ENCODE measurements around the gene TTC21B.
"Not testable (repeated sequence)": the region's sequence is repeated elsewhere in the genome, so short reads cannot be mapped to it uniquely, and the experiment has no call there.

TTC21B gene

GRCh38 chr2:165871025-165871424 lies 82.6 kb downstream of the TTC21B start:
- Histone ChIP-seq H3K4ac (ENCODE audit: low read depth, low read length) (no peak overlapping the region), H3K27me3 (ENCODE audit: insufficient read depth, low read length, poor library complexity) (no peaks in the 10 kb centered on the region), H3K9ac (ENCODE audit: low read length) (no peak overlapping the region), H2BK15ac (replicated peaks; ENCODE audit: low read depth) (no peak overlapping the region), H2BK120ac (ENCODE audit: low read depth, low read length) (no peak overlapping the region), H2AK5ac (ENCODE audit: low read length) (no peak overlapping the region), H3K18ac (ENCODE audit: low read length) (no peak overlapping the region), H2BK5ac (ENCODE audit: low read length) (no peak overlapping the region), H3K36me3 (ENCODE audit: control insufficient read depth, insufficient read depth, low read length) (no peaks in the 10 kb centered on the region), H4K5ac (ENCODE audit: low read length) (no peak overlapping the region), H3K4me3 (ENCODE audit: low read length) (no peak overlapping the region), H3K4me1 (ENCODE audit: control insufficient read depth, low read depth, low read length) (no peaks in the 10 kb centered on the region), H3K56ac (ENCODE audit: low read length) (no peak overlapping the region), H3K79me1 (ENCODE audit: low read length) (no peaks in the 10 kb centered on the region), H3K4me2 (ENCODE audit: low read length) (no peak overlapping the region), H3K23ac (ENCODE audit: low read length) (no peak overlapping the region), H3K79me2 (ENCODE audit: control insufficient read depth, insufficient read depth, low read length) (no peaks in the 10 kb centered on the region), H3K27ac (ENCODE audit: low read depth, low read length) (no peak overlapping the region), H4K8ac (ENCODE audit: low read depth, low read length) (no peak overlapping the region)
- no peak for DNase-seq
- WGBS (ENCODE audit: extremely low coverage, insufficient coverage, low lambda C conversion rate): no CpG with 5 or more reads among the region's 2 CpGs

GRCh38 chr2:165870346-165870745 lies 83.2 kb downstream of the TTC21B start:
- Histone ChIP-seq H3K18ac (ENCODE audit: low read length) (no peak overlapping the region), H3K4me2 (ENCODE audit: low read length) (no peak overlapping the region), H3K27me3 (ENCODE audit: insufficient read depth, low read length, poor library complexity) (no peaks in the 10 kb centered on the region), H4K8ac (ENCODE audit: low read depth, low read length) (no peak overlapping the region), H2BK15ac (replicated peaks; ENCODE audit: low read depth) (no peak overlapping the region), H3K4me3 (ENCODE audit: low read length) (no peak overlapping the region), H3K27ac (ENCODE audit: low read depth, low read length) (no peak overlapping the region), H3K23ac (ENCODE audit: low read length) (no peak overlapping the region), H3K4ac (ENCODE audit: low read depth, low read length) (no peak overlapping the region), H4K5ac (ENCODE audit: low read length) (no peak overlapping the region), H3K9ac (ENCODE audit: low read length) (no peak overlapping the region), H3K4me1 (ENCODE audit: control insufficient read depth, low read depth, low read length) (no peaks in the 10 kb centered on the region), H3K36me3 (ENCODE audit: control insufficient read depth, insufficient read depth, low read length) (no peaks in the 10 kb centered on the region), H2BK120ac (ENCODE audit: low read depth, low read length) (no peak overlapping the region), H2BK5ac (ENCODE audit: low read length) (no peak overlapping the region), H3K56ac (ENCODE audit: low read length) (no peak overlapping the region), H3K79me1 (ENCODE audit: low read length) (no peaks in the 10 kb centered on the region), H3K79me2 (ENCODE audit: control insufficient read depth, insufficient read depth, low read length) (no peaks in the 10 kb centered on the region), H2AK5ac (ENCODE audit: low read length) (no peak overlapping the region)
- no peak for DNase-seq
- no CpG with 5 or more reads among the region's 6 CpGs for WGBS (ENCODE audit: extremely low coverage, insufficient coverage, low lambda C conversion rate)

- Histone ChIP-seq H3K4me3 (ENCODE audit: low read length) (no peak overlapping the region), H2BK120ac (ENCODE audit: low read depth, low read length) (no peak overlapping the region), H3K9ac (ENCODE audit: low read length) (no peak overlapping the region), H4K8ac (ENCODE audit: low read depth, low read length) (no peak overlapping the region), H3K18ac (ENCODE audit: low read length) (no peak overlapping the region), H2BK15ac (replicated peaks; ENCODE audit: low read depth) (no peak overlapping the region), H3K4me1 (ENCODE audit: control insufficient read depth, low read depth, low read length) (no peaks in the 10 kb centered on the region), H2BK5ac (ENCODE audit: low read length) (no peak overlapping the region), H3K79me1 (ENCODE audit: low read length) (no peaks in the 10 kb centered on the region), H3K23ac (ENCODE audit: low read length) (no peak overlapping the region), H2AK5ac (ENCODE audit: low read length) (no peak overlapping the region), H3K27me3 (ENCODE audit: insufficient read depth, low read length, poor library complexity) (no peaks in the 10 kb centered on the region), H4K5ac (ENCODE audit: low read length) (no peak overlapping the region), H3K56ac (ENCODE audit: low read length) (no peak overlapping the region), H3K36me3 (ENCODE audit: control insufficient read depth, insufficient read depth, low read length) (no peaks in the 10 kb centered on the region), H3K27ac (ENCODE audit: low read depth, low read length) (no peak overlapping the region), H3K4me2 (ENCODE audit: low read length) (no peak overlapping the region), H3K79me2 (ENCODE audit: control insufficient read depth, insufficient read depth, low read length) (no peaks in the 10 kb centered on the region), H3K4ac (ENCODE audit: low read depth, low read length) (no peak overlapping the region)
- no peak for DNase-seq
- WGBS (ENCODE audit: extremely low coverage, insufficient coverage, low lambda C conversion rate): no CpG with 5 or more reads among the region's 4 CpGs
Measured at GRCh38 chr2:165868211-165868610, 85.4 kb downstream of the TTC21B start.

GRCh38 chr2:165864296-165864695 lies 89.3 kb downstream of the TTC21B start:
- no peak overlapping the region for H4K8ac ChIP-seq (ENCODE audit: low read depth, low read length)

GRCh38 chr2:165863810-165864261 lies 89.7 kb downstream of the TTC21B start:
- no peak overlapping the region for H3K4ac ChIP-seq (ENCODE audit: low read depth, low read length)
- no peak overlapping the region for H3K9ac ChIP-seq (ENCODE audit: low read length)

More at GRCh38 chr2:165864296-165864695, 89.3 kb downstream of the TTC21B start:
- Histone ChIP-seq H2BK5ac (ENCODE audit: low read length) (no peak overlapping the region), H3K4me3 (ENCODE audit: low read length) (no peak overlapping the region), H2AK5ac (ENCODE audit: low read length) (no peak overlapping the region), H2BK120ac (ENCODE audit: low read depth, low read length) (no peak overlapping the region), H3K18ac (ENCODE audit: low read length) (no peak overlapping the region), H2BK15ac (replicated peaks; ENCODE audit: low read depth) (no peak overlapping the region), H3K27ac (ENCODE audit: low read depth, low read length) (no peak overlapping the region), H3K4me1 (ENCODE audit: control insufficient read depth, low read depth, low read length) (no peaks in the 10 kb centered on the region), H3K56ac (ENCODE audit: low read length) (no peak overlapping the region), H3K79me1 (ENCODE audit: low read length) (no peaks in the 10 kb centered on the region), H4K5ac (ENCODE audit: low read length) (no peak overlapping the region), H3K4me2 (ENCODE audit: low read length) (no peak overlapping the region), H3K23ac (ENCODE audit: low read length) (no peak overlapping the region), H3K27me3 (ENCODE audit: insufficient read depth, low read length, poor library complexity) (no peaks in the 10 kb centered on the region), H3K4ac (ENCODE audit: low read depth, low read length) (no peak overlapping the region), H3K79me2 (ENCODE audit: control insufficient read depth, insufficient read depth, low read length) (no peaks in the 10 kb centered on the region), H3K36me3 (ENCODE audit: control insufficient read depth, insufficient read depth, low read length) (no peaks in the 10 kb centered on the region), H3K9ac (ENCODE audit: low read length) (no peak overlapping the region)
- no CpG with 5 or more reads among the region's 6 CpGs for WGBS (ENCODE audit: extremely low coverage, insufficient coverage, low lambda C conversion rate)
- peak; percentile 16 for DNase-seq

GRCh38 chr2:165861083-165861482 lies 92.5 kb downstream of the TTC21B start:
- not testable (repeated sequence) for H3K36me3 ChIP-seq (ENCODE audit: control insufficient read depth, insufficient read depth, low read length); H3K23ac ChIP-seq (ENCODE audit: low read length); H2BK120ac ChIP-seq (ENCODE audit: low read depth, low read length); H3K56ac ChIP-seq (ENCODE audit: low read length); H2BK5ac ChIP-seq (ENCODE audit: low read length); H2AK5ac ChIP-seq (ENCODE audit: low read length); H3K4me3 ChIP-seq (ENCODE audit: low read length); H3K4ac ChIP-seq (ENCODE audit: low read depth, low read length); H4K8ac ChIP-seq (ENCODE audit: low read depth, low read length); DNase-seq; H3K18ac ChIP-seq (ENCODE audit: low read length); H3K9ac ChIP-seq (ENCODE audit: low read length); H4K5ac ChIP-seq (ENCODE audit: low read length); H3K79me1 ChIP-seq (ENCODE audit: low read length); H3K27me3 ChIP-seq (ENCODE audit: insufficient read depth, low read length, poor library complexity); H3K4me2 ChIP-seq (ENCODE audit: low read length); H2BK15ac ChIP-seq (replicated peaks; ENCODE audit: low read depth); H3K27ac ChIP-seq (ENCODE audit: low read depth, low read length); H3K79me2 ChIP-seq (ENCODE audit: control insufficient read depth, insufficient read depth, low read length); H3K4me1 ChIP-seq (ENCODE audit: control insufficient read depth, low read depth, low read length)
- WGBS (ENCODE audit: extremely low coverage, insufficient coverage, low lambda C conversion rate): no CpG with 5 or more reads among the region's 2 CpGs

More at GRCh38 chr2:165863810-165864261, 89.7 kb downstream of the TTC21B start:
- H4K5ac ChIP-seq (ENCODE audit: low read length): no peak overlapping the region
- no peaks in the 10 kb centered on the region for H3K79me1 ChIP-seq (ENCODE audit: low read length)
- peak; percentile 10 for DNase-seq
- H3K4me2 ChIP-seq (ENCODE audit: low read length): no peak overlapping the region
- H3K27me3 ChIP-seq (ENCODE audit: insufficient read depth, low read length, poor library complexity): no peaks in the 10 kb centered on the region
- H3K18ac ChIP-seq (ENCODE audit: low read length): no peak overlapping the region
- H3K23ac ChIP-seq (ENCODE audit: low read length): no peak overlapping the region
- no peak overlapping the region for H3K56ac ChIP-seq (ENCODE audit: low read length)
- no peak overlapping the region for H3K4me3 ChIP-seq (ENCODE audit: low read length)
- H2BK120ac ChIP-seq (ENCODE audit: low read depth, low read length): no peak overlapping the region
- no peak overlapping the region for H3K27ac ChIP-seq (ENCODE audit: low read depth, low read length)
- H4K8ac ChIP-seq (ENCODE audit: low read depth, low read length): no peak overlapping the region
- no peak overlapping the region for H2AK5ac ChIP-seq (ENCODE audit: low read length)
- no CpG with 5 or more reads among the region's 5 CpGs for WGBS (ENCODE audit: extremely low coverage, insufficient coverage, low lambda C conversion rate)
- no peaks in the 10 kb centered on the region for H3K79me2 ChIP-seq (ENCODE audit: control insufficient read depth, insufficient read depth, low read length)
- no peak overlapping the region for H2BK5ac ChIP-seq (ENCODE audit: low read length)
- H3K4me1 ChIP-seq (ENCODE audit: control insufficient read depth, low read depth, low read length): no peaks in the 10 kb centered on the region
- H2BK15ac ChIP-seq (replicated peaks; ENCODE audit: low read depth): no peak overlapping the region
- no peaks in the 10 kb centered on the region for H3K36me3 ChIP-seq (ENCODE audit: control insufficient read depth, insufficient read depth, low read length)

All from mesendoderm (in vitro differentiated cells).